Erythroblast (primary cell): ENCODE data around the gene WRNIP1.

Source experiments
- GATA1 ChIP-seq: IDR thresholded peaks from 2 replicates; pipeline ENCODE4 v1.6.1; 2011; ENCODE audit warnings: low read depth, mild to moderate bottlenecking, control low read depth, low read length, moderate library complexity
- POLR2A ChIP-seq: IDR thresholded peaks from 2 replicates; pipeline ENCODE4 v1.6.1; 2011; ENCODE audit warnings: mild to moderate bottlenecking, low read length

DNA sequence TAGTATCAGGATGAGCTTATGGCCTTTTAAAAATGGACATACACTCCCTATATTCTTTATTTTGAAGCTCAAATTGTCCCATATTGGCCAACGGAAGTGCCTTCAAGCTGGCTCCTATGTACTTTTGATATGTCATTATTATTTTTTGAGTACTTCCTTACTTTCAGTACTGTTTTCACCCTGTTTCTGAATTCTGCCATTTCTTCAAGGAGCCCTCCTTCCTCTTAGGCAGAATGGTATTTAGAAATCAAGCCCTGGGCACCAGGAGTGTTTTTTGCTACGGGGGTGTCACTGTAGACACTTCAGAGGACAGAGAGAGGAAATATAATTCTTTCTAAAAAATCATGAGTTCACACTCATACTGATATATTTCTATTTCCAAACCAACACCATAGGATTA is 9.0 kb upstream of the WRNIP1 start:
- TF ChIP-seq POLR2A (no peak), GATA1 (no peak)
